OCI-LY1 (cell line): ENCODE data around the gene AANAT.

Source experiments
- EZH2 ChIP-seq: fragments of 200-600 bp; sonication (generic), shearing (Covaris generic); IDR thresholded peaks from 2 replicates; pipeline ENCODE4 v1.8.0; 2017; ENCODE audit warnings: borderline replicate concordance, mixed run types, mild to moderate bottlenecking, antibody characterized with exemption, low read length, moderate library complexity, mixed read lengths
- TF ChIP-seq, protein P1 (sequence below): fragments of 200-600 bp; sonication (generic), shearing (Covaris generic); IDR thresholded peaks from 2 replicates; pipeline ENCODE4 v1.5.1; 2017; ENCODE audit warnings: mild to moderate bottlenecking, antibody characterized with exemption, low read length, moderate library complexity, mixed read lengths

DNA sequence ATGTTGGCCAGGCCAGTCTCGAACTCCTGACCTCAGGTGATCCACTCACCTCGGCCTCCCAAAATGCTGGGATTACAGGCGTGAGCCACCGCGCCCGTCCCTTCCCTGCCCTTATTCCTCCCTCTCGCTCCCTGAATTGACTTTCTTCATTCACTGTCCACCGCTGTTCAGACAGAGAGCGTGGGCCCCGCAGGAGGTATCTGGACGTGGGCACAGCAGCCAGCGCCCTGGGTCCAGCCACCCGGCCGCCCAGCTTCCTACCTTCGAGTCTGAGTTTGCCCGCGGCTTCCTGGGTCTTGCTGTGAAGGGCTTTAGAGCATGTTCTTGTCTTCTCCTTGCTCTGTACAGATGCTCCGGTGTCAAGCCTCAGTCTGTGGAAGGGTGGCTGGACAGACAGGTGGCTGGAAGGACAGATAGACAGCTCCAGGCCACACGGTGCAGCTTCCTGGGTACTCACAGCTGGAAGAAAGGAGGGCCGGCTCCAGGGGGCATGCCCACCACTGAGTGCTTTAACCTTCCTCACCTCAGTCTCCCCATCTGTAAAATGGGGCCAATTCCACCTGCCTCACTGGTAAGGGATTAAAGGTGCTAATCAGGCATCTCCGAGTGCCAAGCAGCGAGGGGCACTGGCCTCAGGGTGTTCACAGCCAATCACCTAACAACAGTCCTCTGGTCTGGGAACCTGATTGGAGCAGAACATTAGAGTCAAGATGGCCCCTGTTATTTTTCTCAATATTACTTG lies 20.2 kb downstream of the AANAT start:
- no peak for TF ChIP-seq EZH2
- TF ChIP-seq, protein P1, sequence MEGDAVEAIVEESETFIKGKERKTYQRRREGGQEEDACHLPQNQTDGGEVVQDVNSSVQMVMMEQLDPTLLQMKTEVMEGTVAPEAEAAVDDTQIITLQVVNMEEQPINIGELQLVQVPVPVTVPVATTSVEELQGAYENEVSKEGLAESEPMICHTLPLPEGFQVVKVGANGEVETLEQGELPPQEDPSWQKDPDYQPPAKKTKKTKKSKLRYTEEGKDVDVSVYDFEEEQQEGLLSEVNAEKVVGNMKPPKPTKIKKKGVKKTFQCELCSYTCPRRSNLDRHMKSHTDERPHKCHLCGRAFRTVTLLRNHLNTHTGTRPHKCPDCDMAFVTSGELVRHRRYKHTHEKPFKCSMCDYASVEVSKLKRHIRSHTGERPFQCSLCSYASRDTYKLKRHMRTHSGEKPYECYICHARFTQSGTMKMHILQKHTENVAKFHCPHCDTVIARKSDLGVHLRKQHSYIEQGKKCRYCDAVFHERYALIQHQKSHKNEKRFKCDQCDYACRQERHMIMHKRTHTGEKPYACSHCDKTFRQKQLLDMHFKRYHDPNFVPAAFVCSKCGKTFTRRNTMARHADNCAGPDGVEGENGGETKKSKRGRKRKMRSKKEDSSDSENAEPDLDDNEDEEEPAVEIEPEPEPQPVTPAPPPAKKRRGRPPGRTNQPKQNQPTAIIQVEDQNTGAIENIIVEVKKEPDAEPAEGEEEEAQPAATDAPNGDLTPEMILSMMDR = no peak
